Measurements from ENCODE around the gene SLC38A3. TPM values are rescaled to one million over a fixed set of nuclear protein-coding genes. Genes with fewer than 3 reads are reported as not detected.

Gene SLC38A3
- total and polyA plus RNA-seq, 2 donors (not counting 1 experiment from before 2014, with no cell fraction given): not detected

- H3K27me3 ChIP-seq (replicated peaks in 1 of 4; ENCODE audit: control extremely low read depth in 1 of 4, control insufficient read depth in 3 of 4, insufficient read depth in 4 of 4, low read length in 3 of 4): no peaks in the 10 kb centered on the region
- H3K27ac ChIP-seq (ENCODE audit: low read length in 2 of 2): peak overlapping the region; percentile 65 to 91
- DNase-seq (peak; percentile 62), ATAC-seq (ENCODE audit: low read depth) (no peak)
- peak overlapping the region; percentile 71 for H2AFZ ChIP-seq (ENCODE audit: insufficient read depth, low read depth, low read length, poor library complexity, severe bottlenecking)
- peaks cover 0 to 27% of the 10 kb centered on the region in 2 experiments for H3K36me3 ChIP-seq (replicated peaks in 1 of 2; ENCODE audit: control extremely low read depth in 1 of 2, control insufficient read depth in 1 of 2, extremely low read depth in 1 of 2, insufficient read depth in 2 of 2, low read length in 1 of 2)
- H3K9me3 ChIP-seq (ENCODE audit: control extremely low read depth in 1 of 3, control insufficient read depth in 2 of 3, insufficient read depth in 1 of 3, low read length in 2 of 3): no peaks in the 10 kb centered on the region
- H3K4me1 ChIP-seq (ENCODE audit: control insufficient read depth in 2 of 2, insufficient read depth in 2 of 2, low read length in 2 of 2): peaks cover 49 to 55% of the 10 kb centered on the region in 2 donors
- peaks cover 93% of the 10 kb centered on the region for H3K79me2 ChIP-seq (ENCODE audit: control insufficient read depth, insufficient read depth, low read length)
- WGBS (ENCODE audit: insufficient coverage): under 1% methylated on average over 6 of the region's 7 CpGs
- H3K4me3 Mint-ChIP-seq: peak overlapping the region; percentile 97
- H4K20me1 ChIP-seq (ENCODE audit: control insufficient read depth, insufficient read depth, low read length, poor library complexity, severe bottlenecking): peaks cover 58% of the 10 kb centered on the region
- H3K4me3 ChIP-seq (ENCODE audit: control extremely low read depth in 1 of 5, extremely low read depth in 1 of 5, insufficient read depth in 1 of 5, low read depth in 2 of 5, low read length in 4 of 5): peak overlapping the region; percentile 70 to 100 (median 95)
- H3K4me2 ChIP-seq (replicated peaks; ENCODE audit: low read depth, low read length, poor library complexity, severe bottlenecking): peak overlapping the region; percentile 97
- H3K27me3 Mint-ChIP-seq: no peaks in the 10 kb centered on the region
- intact Hi-C loops (cut with micrococcal nuclease): loop anchor here (2.0 to 10.0 kb wide), 6 partner anchors 62 to 1520 kb away; partner anchors contain the start of genes APEH, HYAL2, HYAL3 and IP6K2
- TF ChIP-seq EZH2 (IDR thresholded peaks at IDR 0.05; ENCODE audit: borderline replicate concordance, insufficient read depth, low read depth, low read length, poor library complexity, severe bottlenecking) (no peak), CTCF (IDR thresholded peaks at IDR 0.05) (no peak)
- H3K4me1 Mint-ChIP-seq: peaks cover 60% of the 10 kb centered on the region
- POLR2A ChIA-PET: interaction anchor here (0.6 to 2.1 kb wide), 4 partner anchors 9 to 818 kb away, joined by 3 to 13 read pairs (median 4); partner anchors contain the start of genes HYAL3 and NAA80
- H3K27ac Mint-ChIP-seq: peak overlapping the region; percentile 97
- H3K9me3 Mint-ChIP-seq (ENCODE audit: insufficient read depth): no peaks in the 10 kb centered on the region
- H3K9ac ChIP-seq (ENCODE audit: low read length): peak overlapping the region; percentile 78
- CTCF ChIA-PET: interaction anchor here (0.6 to 27.3 kb wide), 4 partner anchors 3 to 62 kb away, joined by 5 to 596 read pairs (median 300); partner anchors contain the start of gene GNAI2
These were observed 32.1 kb downstream of the SLC38A3 start for GRCh38 chr3:50237133-50237651.

All from B cell (primary cell).